NCI-H446 (cell line): ENCODE measurements around the gene RAPGEF1.
"Not testable (repeated sequence)": the region's sequence is repeated elsewhere in the genome, so short reads cannot be mapped to it uniquely, and the experiment has no call there.

Experiments used
- DNase-seq, 2 experiments: peaks; one replicate each; lab custom pipeline; 2025; lab: John Stamatoyannopoulos, UW

The RAPGEF1 gene

DNA sequence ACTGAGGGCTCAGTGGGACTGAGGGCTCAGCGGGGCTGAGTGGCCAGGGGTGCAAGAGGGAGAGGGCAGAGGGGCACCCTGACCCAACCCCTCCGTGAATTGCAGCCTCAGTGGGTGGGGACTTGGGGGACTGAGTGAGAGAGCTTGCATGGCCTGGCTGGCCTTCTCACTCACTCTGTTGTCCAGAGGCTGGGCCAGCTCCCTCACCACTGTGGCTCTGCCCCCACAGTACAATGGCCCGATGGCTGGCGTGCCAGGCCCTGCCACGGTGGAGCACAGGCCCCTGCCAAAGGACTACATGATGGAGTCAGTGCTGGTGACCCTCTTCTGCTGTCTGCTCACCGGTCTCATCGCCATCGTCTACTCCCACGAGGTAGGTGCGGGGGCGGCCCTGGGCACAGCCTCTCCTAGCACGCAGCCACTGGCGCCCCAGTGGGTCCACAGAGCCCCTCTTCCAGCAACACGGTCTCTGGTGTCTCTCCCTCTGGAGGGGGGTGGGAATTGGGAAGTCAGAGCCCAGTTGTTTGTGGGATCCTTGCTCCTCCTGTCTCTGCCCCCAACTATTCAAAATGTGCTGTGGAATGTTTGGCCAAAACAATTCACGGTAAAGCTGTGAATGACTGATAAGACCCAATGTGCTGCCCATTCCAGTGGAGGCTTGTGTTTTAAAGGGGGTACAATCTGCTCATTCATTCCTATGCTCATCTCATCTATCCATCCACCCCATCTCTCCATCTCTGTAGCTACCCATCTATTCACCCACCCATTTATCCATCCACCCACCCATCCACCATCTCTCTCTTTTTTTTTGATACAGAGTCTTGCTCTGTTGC lies 183.8 kb downstream of the RAPGEF1 start:
- DNase-seq: no peak

DNA sequence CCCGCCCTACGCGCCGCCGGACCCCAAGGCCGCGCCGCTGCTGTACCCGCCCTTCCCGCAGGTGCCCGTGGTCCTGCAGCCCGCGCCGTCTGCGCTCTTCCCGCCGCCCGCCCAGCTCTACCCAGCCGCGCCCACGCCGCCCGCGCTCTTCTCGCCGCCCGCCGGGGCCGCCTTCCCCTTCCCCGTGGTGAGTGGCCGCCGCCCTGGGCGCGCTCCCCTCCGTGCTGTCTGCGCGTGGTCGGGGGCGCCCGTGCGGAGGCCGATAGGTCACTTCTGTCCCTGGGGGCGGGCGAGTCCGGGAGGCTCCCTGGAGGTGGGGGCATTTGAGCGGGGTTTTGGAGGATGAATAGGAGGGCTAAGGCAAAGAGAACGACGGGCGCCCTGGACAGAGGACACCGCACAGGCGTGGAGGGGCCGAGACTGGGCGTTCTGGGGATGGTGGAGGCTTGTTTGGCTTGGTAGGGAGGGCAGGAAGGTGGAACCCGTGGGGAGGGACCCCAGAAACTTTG lies 185.0 kb downstream of the RAPGEF1 start:
- no peak for DNase-seq

DNA sequence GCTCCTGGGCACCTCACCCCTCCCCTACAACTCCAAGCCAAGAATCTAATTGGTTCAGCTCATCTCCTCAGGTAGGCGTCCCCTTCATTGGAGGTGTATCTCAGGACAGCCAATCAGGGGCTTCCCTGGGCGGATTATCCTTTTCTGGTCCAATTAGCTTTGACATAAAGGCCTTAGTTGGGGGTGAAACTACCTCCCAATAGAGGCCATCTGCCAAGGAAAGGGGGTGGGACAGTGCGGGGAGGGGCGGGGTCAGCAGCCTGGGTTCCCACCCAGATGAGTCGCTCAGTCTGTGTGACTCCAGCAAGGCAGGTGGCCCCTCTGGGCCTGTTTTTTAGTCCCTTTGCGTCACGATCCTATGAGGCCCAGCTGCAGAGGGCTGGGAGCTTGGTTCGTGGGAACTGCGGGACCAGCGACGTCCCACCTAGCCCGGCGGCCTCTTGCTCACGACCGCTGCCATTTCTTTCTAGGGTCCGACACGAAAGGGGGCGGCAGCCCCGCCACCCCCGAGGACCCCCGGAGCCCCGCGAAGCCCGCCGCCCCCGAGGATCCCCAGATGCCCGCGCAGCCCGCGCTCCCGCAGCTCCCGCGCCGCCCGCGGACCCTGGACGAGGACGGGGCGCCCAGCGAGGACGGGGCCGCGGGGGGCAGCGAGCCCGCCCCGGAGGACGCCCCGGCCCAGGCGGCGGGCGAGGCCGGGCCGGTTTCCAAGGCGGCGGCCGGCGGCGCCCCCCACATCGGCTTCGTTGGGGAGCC lies 185.6 kb downstream of the RAPGEF1 start:
- DNase-seq: no peak

DNA sequence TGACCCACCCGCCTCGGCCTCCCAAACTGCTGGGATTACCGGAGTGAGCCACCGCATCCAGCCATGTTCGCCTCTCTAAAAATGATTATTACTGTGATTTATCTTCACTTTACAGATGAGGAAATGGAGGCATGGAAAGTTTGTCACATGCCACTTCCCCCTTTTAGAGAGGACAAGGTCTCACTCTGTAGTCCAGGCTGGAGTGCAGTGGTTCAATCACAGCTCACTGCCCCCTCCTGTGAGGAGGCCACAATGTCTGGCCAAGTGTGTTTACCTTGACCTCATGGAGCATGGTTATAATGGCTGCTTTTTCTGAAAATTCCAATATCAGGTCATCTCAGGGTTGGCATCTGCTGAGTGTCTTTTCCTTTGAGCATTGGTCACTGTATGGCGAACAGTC lies 187.8 kb downstream of the RAPGEF1 start:
- no peak for DNase-seq

- DNase-seq: not testable (repeated sequence)
Measured at GRCh38 chr9:131550465-131550864, 189.4 kb downstream of the RAPGEF1 start.

DNA sequence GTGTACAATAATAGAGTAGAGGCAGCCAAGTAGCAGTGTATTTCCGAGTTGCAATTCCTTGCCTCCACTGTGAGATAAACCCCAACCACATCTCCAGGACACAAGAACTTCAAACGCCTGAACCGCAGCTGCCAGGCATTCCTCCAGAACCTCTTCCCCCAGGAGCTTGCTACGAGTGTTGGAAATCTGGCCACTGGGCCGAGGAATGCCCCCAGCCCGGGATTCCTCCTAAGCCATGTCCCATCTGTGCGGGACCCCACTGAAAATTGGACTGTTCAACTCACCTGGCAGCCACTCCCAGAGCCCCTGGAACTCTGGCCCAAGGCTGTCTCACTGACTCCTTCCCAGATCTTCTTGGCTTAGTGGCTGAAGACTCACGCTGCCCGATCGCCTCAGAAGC lies 190.7 kb downstream of the RAPGEF1 start:
- DNase-seq: not testable (repeated sequence)

- DNase-seq: no peak
Measured at GRCh38 chr9:131546336-131547084, 193.4 kb downstream of the RAPGEF1 start.

- DNase-seq: no peak
Measured at GRCh38 chr9:131545786-131546335, 194.0 kb downstream of the RAPGEF1 start.

DNA sequence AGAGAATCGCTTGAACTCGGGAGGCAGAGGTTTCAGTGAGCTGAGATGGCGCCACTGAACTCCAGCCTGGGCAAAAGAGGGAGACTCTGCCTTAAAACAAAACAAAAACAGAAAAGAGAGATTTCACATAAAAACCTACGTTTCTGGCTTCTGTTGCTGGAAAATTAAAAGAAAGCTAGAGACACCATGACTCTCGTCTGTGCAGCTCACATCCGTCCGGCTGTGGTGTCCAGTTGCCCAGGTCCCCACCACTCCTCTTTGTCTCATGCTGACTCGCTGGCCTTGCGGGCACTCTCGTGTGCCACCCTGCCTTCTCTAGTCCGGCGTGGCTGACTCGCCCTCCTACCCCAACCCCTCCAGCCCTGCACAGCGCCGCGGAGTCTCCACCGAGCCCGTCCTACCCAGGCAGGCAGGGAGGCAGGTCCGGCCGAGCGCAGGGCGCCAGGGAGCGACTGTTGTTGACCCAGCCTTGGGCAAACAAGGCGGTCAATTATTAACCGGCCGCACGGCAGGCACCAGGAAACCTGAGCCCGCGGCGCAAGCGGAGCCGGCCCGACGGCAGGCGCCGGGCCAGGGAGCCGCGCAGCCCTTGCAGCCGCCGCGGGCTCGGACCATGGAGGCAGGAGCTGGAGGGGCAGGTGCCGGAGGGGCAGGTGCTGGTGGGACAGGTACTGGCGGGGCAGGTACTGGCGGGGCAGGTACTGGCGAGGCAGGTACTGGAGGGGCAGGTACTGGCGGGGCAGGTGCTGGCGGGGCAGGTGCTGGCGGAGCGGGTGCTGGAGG lies 194.7 kb downstream of the RAPGEF1 start, which contains the start of gene PRRT1B:
Gene PRRT1B (plus strand): TSS at position 521 of the 783 bp plus-strand sequence. CDS start 93 bp downstream, at position 614.
- DNase-seq: no peak

DNA sequence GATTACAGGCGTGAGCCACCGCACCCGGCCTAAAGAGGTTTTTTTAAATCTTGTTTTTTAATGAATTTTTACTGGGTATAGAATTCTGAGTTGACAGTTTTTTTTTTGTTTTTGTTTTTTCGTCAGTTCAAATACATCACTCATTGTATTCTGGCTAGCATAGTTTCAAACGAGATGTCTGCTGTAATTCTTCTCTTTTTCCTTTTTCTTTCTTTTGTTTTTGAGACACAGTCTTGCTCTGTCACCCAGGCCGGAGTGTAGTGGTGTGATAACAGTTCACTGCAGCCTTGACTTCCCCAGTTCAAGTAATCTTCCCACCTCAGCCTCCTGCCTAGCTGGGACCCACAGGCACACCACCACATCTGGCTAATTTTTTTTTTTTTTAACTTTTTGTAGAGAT lies 196.7 kb downstream of the RAPGEF1 start:
- DNase-seq: no peak

DNA sequence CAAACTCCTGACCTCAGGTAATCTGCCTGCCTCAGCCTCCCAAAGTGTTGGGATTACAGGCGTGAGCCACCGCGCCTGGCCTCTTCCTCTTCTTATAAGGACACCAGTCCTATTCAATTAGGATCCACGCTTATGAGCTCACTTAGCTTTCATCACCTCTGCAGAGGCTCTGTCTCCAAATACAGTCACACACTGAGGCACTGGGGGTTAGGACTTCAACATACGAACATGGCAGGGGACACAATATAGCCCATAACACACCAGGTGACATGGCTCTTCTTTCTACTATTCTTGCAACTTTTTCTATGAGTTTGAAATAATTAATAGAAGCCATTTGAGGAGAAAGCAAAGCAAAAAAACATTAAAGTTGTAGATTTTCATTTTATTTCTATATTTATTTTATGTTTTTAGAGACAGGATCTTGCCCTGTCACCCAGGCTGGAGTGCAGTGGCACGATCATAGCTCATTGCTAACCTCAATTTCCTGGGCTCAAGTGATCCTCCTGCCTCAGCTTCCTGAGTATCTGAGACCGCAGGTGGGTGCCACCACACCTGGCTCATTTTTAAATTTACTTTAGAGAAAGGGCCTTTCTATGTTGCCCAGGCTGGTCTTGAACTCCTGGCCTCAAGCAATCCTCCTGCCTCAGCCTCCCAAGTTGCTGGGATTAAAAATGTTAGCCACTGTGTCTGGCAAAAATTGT lies 200.5 kb downstream of the RAPGEF1 start:
- DNase-seq: no peak

DNA sequence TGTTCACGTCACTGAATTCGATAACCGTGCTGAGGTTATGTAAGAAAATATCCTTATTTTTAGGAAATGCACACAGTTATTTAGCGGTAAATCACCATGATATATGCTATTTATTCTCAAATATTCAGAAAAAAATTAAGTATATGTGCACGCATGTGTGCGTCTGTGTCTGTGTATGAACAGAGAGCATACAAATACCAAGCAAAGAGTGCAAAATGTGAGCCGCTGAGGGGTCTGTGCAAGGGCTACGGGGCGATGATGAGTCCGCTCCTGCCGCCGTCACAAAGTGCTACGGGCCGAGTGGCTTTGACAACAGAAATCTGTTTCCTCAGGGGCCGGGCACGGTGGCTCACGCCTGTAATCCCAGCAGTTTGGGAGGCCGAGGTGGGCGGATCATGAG lies 201.9 kb downstream of the RAPGEF1 start:
- DNase-seq: no peak

GRCh38 chr9:131534721-131535237 lies 205.1 kb downstream of the RAPGEF1 start:
- DNase-seq: no peak

DNA sequence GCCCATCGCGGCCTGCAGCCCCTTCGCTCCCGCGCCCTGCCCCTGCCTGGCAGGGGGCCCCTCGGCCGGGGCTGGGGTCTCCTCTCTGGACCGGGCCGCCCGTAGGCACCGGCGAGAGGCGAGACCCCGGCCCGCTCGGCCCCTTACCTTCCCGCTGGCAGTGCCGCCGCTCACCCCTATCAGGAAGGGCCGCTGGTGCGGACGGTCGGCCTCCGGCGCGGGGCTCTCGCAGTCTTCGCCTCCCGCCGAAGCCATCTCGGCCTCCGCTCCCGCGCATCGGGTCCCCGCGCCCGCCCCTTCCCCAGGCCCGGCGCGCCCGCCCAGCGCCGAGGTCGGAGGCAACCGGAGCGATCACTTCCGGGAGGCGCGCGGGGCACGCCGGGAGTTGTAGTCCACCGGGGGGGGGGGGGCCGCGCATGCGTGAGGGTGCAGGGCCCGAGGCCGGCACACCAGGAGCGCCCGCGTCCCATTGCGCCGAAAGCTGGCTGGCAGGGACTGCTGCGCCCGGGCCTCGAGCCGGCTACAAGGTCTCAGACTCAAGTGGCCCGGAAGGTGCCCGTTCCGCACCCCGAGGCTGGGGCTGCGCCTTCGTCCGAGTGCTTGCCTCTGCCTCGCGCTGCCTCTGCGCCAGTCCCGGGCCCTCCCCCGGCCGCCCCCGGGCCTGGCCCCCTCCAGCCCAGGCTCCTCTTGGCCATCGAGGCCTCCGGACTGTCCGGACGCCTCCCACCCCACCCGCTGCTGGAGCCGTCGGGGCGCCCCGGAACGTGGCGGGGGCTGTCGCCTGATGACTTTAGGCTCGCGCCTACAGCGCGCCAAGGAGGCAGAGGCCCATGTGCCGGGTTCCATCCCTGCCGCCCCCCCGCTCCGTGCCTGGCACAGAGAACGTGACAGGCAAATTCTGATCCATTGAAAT lies 208.7 kb downstream of the RAPGEF1 start, which contains the start of gene UCK1:
Gene UCK1 (minus strand): TSS at position 344 of the 913 bp plus-strand sequence. CDS start 89 bp downstream, at position 255.
- DNase-seq: peak; percentile 19 to 84

- DNase-seq: peak in 1 of 2 experiments; percentile 25
Measured at GRCh38 chr9:131530546-131530919, 209.3 kb downstream of the RAPGEF1 start.

DNA sequence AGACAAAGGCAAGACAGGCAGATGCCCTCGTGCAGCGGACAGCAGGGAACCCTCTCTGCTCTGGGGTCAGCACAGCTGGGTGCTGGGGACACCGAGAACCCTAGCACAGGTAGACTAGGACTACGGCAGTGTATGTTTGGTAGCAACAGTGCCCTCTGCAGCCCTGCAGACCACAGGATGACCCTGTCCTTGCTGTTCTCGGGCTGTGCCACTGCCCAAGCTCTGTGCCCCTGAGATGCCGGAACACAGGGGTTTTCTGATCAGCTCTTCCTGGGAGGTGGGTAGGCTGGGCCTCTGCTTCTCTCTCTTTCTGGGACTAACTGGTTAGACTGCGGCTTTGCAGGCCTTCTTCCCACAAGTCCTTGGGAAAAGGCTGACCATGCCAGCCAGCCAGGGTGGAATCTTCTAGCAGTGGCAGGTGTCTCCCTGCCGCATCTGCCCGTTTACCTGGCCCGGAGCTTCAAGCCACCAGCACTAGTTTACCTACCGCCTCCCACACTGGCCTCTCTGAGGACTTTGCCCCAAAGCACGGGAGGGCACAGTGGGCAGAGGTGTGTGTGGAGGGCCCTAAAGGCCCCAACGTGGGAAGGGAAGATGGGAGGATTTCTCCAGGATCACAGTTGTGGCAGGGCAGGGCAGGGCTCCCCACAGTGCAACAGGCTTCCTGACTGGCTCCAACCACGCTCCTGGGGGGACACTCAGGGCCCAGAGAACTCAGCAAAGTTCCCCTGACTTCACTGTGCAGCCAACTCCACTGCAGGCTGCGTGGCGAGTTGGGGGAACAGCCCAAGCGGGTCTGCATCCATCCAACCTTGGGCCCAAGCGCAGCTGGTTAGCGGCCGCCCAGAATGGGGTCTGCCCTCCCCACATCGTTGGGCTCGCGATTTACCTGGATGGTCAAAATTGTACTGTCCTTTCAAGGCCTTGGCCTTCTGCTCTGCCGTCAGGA lies 210.0 kb downstream of the RAPGEF1 start:
- DNase-seq: no peak

- no peak for DNase-seq
Measured at GRCh38 chr9:131528886-131529505, 210.9 kb downstream of the RAPGEF1 start.
